A673 (cell line): ENCODE measurements around the gene ANO7.

ENCODE experiments used
- EZH2 ChIP-seq: fragments of 200-600 bp; sonication (generic); IDR thresholded peaks from 2 replicates; pipeline ENCODE4 v1.6.1; 2017; ENCODE audit warnings: borderline replicate concordance, low read depth, mild to moderate bottlenecking, mixed read lengths, antibody characterized with exemption, low read length; ENCODE audit not compliant: poor library complexity, severe bottlenecking
- TF ChIP-seq, protein P1 (sequence below): fragments of 300-800, 200-600 bp; sonication (generic); conservative IDR thresholded peaks from 2 replicates; pipeline ENCODE4 v1.5.1; 2017; ENCODE audit warnings: low read depth, mild to moderate bottlenecking, antibody characterized with exemption, low read length, moderate library complexity, mixed read lengths

GRCh38 chr2:241160318-241160717 is 28.2 kb upstream of the ANO7 start:
- no peak for TF ChIP-seq EZH2
- TF ChIP-seq, protein P1, sequence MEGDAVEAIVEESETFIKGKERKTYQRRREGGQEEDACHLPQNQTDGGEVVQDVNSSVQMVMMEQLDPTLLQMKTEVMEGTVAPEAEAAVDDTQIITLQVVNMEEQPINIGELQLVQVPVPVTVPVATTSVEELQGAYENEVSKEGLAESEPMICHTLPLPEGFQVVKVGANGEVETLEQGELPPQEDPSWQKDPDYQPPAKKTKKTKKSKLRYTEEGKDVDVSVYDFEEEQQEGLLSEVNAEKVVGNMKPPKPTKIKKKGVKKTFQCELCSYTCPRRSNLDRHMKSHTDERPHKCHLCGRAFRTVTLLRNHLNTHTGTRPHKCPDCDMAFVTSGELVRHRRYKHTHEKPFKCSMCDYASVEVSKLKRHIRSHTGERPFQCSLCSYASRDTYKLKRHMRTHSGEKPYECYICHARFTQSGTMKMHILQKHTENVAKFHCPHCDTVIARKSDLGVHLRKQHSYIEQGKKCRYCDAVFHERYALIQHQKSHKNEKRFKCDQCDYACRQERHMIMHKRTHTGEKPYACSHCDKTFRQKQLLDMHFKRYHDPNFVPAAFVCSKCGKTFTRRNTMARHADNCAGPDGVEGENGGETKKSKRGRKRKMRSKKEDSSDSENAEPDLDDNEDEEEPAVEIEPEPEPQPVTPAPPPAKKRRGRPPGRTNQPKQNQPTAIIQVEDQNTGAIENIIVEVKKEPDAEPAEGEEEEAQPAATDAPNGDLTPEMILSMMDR: no peak
